Measurements from ENCODE around the gene IRF9. TPM values are rescaled to one million over a fixed set of nuclear protein-coding genes. Genes with fewer than 3 reads are reported as not detected.

Gene IRF9, protein sequence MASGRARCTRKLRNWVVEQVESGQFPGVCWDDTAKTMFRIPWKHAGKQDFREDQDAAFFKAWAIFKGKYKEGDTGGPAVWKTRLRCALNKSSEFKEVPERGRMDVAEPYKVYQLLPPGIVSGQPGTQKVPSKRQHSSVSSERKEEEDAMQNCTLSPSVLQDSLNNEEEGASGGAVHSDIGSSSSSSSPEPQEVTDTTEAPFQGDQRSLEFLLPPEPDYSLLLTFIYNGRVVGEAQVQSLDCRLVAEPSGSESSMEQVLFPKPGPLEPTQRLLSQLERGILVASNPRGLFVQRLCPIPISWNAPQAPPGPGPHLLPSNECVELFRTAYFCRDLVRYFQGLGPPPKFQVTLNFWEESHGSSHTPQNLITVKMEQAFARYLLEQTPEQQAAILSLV
- polyA plus RNA-seq (2013, experiment 1 of 2; ENCODE audit: insufficient read length) = 59.4 TPM
- polyA plus RNA-seq (2013, experiment 2 of 2; ENCODE audit: insufficient read length) = 57.9 TPM

DNA sequence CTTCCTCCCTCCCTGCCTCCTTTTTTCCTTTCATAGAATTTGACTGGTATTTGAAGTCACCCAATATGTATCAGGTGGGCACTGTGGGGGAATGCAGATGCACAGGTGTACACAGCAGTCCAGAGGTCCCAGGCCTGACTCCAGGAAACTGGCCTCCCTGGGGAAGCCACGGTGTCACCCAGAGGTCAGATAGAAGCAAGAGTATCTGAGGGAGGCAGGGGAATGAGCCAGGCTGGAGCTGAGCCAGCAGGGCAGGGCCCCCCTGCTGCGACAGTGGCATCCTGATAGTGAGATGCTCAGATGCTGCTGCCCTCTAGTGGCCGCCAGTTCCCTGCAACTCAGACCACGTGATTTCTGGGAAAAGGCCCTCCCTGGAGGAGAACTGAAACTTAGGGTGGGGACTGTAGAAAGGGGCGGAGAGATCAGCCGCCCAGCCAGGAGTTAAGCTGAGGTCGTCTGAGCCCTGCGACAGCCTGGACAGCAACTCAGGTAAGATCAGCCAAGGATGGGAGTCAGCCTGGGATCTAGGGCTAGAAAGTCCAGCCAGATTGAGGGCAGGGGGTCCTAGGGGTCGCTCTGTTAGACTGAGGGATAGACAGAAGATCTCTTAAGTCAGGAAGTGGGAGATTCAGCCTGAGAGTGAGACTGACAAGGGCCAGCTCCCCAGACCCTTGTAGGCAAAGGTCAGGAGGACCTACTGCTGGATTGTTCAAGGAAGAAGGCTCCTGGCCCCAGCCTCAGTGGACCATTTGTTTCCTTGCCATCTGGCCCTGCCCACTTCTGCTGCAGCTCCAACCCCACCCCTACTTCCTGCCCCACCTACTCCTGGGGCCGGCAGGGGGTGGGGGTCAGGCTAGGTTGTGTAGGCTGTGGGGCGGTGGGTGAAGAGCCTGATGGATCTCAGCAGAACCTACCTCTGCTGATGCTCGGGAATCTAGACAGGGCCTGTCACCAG is at the start of gene IRF9:
Gene IRF9 (plus strand): TSS at position 416 of the 955 bp plus-strand sequence. CDS start 880 bp downstream, outside the sequence.
- peak; percentile 94 for DNase-seq

DNA sequence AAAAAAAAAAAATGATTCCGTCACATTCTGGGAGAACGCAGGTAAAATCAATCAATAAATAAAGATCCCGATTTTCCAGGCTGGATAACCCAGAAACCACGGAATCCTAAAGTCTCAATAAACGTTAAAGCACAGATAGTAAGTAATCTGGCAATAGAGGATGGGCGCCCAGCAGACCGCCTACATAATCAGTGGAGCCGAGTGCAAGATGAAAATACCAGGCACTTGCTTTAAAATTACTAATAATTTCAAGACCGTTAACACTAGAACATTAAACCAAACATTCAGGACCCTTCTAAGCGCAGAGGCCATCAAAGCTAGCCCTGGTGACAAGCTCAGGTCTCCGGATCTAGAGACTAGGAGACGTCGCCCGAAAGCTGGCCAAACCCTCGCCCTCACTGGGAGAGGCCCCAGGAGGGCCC is 47.7 kb upstream of the IRF9 start:
- DNase-seq = no peak

DNA sequence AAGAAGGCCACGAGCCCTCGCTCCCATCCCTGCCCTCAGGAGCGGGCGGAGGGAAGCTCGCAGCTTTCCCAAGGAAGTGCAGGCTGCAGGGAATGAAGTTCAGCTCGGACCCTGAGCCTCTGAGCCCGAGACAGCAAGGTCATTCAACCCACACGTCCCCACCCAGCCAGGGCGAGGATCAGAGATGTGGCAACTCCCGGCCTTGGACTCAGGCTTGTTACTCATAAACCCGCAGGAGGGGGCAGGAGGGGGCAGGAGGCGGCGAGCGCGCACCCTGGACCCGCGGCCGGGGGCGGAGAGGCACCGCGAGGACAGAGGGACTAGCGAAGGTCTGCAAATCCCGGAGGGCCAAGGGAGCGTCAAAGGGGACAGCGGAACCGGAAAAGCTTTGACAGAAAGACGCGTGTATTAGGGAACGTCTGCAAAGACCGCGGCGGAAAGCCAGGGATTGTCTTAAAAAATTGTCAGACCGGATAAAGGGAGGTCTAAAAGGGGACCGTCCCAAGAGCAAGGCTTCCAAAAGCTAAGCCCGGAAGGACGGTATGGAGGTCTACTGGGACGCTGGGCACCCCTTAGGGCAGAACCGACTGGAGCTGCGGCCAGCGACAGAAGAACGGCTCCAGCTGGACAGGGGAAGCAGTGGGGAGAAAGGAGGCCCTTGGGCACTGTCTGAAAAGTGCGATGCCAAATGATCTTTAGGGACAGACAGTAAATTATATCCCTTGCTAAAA is 47.1 kb upstream of the IRF9 start:
- peak; percentile 89 for DNase-seq

DNA sequence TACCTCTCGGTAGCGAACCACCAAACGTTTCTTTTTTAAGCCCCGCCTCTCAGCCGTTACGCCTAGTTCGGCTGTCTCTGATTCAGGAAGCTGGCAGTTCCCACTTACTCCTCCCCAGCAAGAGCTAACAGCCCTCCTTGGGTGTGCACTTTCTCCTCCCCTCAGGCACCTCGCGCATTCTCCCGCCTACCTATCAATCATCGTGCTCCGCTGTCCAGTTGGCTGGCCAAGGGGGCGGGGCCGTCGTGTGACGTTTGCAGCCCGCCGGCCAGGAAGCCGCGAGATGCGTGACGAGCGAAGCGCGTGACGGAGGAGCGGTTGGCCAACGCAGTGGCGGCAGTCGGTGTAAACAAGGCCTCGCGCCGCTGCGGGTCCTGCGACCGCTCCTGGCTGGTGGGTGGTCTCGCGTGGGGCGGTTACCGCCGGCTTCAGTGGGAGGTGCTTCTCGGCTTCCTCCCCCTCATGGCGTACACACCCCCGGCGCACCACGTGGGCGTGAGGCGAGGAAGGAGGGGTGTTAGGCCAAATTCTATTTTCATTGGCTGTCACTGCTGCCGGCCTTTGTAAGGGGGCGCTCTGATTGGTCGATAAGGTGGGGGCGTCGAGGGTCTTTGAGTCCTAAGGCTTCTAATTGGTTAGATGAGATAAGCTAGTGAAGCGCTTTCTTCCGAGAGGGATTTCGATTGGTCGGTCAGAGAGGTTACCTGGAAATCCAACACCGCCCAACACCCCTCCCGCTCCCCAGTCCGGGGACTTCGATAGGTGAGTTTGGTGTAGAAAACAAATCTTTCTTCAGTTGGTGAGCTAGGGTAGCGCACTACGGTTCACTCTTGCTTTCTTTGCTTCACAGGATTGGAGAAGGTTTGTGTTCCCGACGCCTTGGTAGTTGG is 46.3 kb upstream of the IRF9 start, which contains the start of the genes DCAF11 and NRL:
Gene DCAF11 (plus strand): TSS at position 246 of the 890 bp plus-strand sequence. CDS start 818 bp downstream, outside the sequence.
Gene NRL (minus strand): TSS at position 418 of the 890 bp plus-strand sequence. CDS start 32,101 bp downstream, outside the sequence.
- peak; percentile 100 for DNase-seq

DNA sequence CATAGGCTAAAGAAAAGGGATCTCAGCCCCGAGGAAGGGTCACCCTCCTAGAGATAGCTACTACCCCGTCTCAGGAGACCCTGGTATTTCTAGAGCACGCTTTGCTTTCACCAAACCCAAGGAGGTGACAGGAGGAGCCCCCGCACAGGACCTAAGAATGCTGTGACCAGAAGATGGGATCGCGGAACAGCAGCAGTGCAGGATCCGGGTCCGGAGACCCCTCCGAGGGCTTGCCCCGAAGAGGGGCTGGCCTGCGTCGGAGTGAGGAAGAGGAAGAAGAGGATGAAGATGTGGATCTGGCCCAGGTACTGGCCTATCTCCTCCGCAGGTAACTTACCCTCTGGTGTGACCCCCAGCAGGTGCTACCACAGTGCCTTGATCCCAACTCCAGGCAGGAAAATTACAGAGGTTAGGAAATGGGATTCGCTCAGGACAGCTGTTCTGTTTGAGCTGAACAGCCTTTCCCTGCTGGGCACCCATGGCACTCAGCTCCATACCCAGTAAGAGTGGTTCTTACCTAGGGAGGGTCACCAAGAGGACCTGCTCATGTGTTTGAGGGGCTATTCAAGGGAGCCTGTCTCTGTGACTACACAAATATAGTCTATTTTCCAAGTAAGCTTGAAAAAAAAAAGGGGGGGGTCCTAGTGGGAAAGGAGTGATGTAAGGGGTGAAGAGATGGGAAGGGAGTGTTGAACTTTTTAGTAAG is 45.5 kb upstream of the IRF9 start:
- no peak for DNase-seq

DNA sequence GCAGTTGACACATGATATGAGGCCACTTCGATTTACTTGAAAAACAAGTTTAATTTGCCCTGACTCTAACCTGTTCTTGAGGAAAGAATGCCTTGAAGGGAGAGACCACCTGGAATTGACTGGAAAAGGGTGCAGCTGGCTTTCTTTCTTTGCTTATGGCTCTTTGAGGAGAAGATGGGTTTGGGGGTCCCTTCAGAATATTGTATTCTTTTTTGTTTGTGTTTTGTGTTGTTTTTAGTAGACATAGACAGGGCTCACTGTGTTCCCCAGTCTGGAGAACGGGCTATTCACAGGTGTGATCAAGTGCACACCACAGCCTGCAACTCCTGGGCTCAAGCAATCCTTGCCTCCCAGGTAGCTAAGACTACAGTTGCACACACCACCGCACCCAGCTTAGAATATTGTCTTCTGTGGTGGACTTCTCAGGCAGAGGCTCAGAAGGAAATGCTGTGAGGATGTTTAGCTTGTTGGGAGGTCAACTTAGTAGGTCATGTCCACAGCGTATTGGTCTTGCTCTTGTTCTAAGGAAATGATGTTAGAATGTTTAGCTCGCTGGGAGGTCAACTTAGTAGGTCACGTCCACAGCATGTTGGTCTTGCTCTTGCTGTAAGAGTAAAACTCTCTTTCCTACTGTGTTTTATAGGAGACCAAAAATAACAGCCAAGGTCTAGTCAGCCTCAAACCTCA is 44.8 kb upstream of the IRF9 start:
- DNase-seq = no peak

DNA sequence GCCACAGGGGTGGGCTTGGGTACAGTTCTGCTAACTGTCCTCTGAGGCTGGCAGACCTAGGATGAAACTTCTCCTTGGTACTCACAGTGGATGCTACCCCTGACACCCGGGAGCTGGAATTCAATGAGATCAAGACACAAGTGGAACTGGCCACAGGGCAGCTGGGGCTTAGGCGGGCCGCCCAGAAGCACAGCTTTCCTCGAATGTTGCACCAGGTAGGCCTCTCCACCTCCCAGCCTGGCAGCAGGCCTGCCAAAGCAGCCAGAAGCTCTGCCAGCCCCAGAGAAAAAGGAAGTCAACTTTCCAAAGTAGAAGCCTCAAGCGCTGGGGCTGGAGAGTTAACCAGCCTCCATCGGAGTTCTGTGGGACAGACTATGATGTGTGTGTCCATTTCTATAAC is 43.9 kb upstream of the IRF9 start:
- DNase-seq = no peak

DNA sequence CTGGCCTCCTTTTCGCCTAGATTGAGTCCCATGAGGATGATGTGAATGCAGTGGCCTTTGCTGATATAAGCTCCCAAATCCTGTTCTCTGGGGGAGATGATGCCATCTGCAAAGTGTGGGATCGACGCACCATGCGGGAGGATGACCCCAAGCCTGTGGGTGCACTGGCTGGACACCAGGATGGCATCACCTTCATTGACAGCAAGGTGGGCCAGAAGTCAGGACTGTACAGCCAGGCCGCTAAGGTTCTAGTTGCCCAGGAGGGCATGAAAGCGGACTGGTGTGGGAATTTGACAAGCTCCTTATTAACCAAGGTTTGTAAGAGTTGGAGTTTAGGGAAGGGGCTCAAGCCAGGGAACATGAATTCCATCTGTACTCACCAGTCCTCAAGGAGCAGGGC is 41.4 kb upstream of the IRF9 start:
- no peak for DNase-seq

DNA sequence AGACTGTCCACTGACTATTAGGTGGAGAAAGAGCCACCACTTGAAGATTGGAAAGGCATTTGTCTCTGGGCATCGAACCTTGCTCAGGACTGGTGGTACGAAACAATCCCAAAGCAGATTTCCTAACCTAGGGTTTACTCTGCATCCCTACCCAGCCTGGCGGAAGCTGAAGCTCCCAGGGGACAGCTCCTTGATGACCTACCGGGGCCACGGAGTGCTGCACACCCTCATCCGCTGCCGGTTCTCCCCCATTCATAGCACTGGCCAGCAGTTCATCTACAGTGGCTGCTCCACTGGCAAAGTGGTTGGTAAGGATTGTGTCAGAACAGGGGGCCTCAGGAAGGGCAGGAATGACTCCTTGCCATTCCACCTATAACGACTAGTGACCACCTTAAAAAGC is 39.9 kb upstream of the IRF9 start:
- no peak for DNase-seq

DNA sequence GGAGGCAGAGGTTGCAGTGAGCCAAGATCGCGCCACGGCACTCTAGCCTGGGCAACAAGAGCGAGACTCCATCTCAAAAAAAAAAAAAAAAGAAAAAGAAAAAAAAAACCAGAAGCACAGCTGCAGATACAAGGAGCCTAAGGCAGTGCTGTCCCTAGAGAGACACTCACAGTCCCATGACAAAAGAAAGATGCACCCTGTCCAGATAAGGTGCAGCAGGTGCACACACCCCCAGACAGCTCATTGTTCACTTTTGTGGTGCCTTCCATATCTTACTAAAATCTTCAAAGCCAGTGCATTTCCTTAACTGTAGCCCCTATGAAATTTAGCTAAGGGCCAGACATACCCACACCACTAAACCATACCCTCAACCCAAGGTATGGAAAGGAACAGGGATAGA is 38.6 kb upstream of the IRF9 start:
- DNase-seq = no peak

DNA sequence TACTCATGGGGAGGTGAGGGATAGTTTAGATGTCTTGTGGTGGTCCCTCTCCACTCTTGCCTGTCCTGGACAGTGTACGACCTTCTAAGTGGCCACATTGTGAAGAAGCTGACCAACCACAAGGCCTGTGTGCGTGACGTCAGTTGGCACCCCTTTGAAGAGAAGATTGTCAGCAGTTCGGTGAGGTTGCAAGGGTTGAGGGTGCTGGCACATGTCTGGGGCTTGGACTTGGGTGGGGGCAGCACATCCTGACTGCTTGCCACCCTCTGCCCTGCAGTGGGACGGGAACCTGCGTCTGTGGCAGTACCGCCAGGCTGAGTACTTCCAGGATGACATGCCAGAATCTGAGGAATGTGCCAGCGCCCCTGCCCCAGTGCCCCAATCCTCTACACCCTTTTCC is 38.2 kb upstream of the IRF9 start:
- DNase-seq = no peak

DNA sequence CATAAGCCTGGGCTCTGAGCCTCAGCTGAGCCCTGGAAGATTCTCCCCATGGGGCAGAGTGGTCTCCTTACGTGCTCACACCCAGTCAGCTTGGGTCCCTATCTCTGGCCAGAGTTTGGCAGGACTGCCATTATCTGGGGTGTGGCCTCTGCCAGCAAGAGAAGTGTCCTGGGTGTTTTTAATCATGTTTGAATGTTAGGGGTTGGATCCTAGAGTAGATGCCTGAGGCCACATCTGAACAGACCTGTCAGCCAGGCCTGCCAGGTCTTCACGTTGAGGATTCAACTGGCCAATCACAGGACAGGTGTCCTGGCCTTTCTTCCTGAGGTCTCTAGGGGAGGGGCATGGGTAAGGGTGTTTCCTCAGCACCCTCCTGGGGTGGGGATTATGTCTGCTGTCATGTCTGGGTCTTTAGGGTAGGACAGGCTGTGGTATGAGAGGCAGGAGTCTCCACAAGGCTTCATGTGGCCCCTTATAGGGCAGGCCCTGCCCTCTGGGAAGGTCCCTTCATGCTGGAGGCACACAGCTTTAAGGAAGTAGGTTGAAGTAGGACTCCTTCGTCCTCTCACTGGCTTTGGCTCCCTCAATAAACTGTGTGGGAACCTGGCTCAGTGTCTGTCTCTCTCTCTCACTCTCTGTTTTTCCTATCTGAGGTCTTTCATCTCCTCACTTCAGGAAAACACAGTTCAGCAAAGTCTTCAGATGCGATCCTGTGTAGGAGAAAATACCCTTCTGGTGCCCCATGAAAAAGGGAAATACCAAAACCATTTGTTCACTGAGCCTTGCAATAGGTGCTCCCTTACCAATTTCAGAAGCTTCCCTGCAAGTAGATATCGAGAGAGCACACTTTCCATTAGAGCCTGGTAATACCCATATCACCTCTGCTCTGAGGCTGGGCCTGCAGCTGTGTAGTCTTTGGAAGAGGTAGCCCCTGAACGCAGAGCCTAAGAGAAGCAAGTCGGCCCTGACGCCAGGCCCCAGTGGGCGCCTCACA is 37.3 kb upstream of the IRF9 start:
- DNase-seq = no peak

DNA sequence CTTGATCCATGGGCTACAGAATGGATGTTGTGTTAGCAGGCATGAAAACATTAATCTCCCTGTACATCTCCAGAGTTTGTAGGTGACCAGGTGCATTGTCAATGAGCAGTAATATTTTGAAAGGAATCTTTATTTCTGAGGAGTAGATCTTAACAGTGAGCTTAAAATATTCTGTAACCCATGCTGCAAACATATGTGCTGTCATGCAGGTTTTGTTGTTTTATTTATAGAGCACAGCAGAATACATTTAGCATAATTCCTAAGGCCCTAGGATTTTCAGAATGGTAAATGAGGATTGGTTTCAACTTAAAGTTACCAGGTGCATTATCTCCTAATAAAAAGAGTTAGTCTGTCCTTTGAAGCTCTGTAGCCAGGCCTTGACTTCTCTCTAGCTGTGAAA is 34.1 kb upstream of the IRF9 start:
- DNase-seq = no peak

DNA sequence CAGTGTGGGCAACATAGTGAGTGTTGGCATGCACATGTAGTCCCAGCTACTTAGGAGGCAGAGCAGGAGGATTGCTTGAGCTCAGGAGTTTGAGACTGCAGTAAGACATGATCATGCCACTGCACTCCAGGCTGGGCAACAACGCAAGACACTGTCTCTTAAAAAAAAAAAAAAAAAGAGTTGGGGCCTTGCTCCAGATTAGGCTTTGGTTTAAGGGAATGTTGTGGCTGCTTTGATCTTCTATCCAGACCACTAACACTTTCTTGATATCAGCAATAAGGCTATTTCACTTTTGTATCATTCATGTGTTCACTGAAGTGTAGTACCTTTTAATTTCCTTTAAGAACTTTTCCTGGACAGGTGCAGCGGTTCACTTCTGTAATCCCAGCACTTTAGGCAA is 33.4 kb upstream of the IRF9 start:
- no peak for DNase-seq

DNA sequence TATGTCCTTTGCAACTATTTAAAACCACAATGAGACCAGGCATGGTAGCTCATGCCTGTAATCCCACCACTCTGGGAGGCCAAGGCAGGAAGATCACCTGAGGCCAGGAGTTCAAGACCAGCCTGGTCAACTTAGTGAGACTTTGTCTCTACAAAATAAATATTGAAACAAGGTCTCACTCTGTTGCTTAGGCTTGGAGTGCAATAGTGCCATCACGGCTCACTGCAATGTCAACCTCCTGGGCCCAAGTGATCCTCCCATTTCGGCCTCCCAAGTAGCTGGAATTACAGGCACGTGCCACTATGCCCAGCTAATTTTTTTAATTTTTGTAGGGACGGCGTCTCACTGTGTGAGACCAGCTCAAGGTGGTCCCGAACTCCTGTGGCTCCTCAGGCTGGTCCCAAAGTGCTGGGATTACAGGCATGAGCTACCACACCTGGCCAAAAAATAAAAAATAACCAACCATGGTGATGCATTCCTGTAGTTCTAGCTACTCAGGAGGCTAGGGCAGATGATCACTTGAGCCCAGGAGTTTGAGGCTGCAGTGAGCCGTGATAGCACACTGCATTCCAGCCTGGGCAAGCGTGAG is 31.6 kb upstream of the IRF9 start:
- DNase-seq = no peak

DNA sequence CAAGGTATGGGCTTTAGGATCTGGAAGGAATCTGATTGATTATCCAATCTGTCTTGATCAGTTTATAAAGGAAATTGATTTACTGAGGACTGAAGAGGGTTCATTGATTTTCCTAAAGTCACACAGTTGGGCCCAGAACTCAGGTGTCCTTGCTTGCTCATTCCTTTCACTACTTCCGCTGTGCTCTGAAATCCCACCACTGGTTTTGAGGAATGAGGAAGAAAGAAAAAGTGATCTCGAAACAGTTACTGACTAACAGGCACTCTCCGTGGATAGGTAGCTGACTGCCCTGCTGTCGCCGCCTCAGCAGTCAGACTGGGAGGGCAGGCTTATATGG is 30.7 kb upstream of the IRF9 start, which contains the start of gene FITM1:
Gene FITM1 (plus strand): TSS at position 280 of the 337 bp plus-strand sequence. CDS start 905 bp downstream, outside the sequence.
- no peak for DNase-seq

DNA sequence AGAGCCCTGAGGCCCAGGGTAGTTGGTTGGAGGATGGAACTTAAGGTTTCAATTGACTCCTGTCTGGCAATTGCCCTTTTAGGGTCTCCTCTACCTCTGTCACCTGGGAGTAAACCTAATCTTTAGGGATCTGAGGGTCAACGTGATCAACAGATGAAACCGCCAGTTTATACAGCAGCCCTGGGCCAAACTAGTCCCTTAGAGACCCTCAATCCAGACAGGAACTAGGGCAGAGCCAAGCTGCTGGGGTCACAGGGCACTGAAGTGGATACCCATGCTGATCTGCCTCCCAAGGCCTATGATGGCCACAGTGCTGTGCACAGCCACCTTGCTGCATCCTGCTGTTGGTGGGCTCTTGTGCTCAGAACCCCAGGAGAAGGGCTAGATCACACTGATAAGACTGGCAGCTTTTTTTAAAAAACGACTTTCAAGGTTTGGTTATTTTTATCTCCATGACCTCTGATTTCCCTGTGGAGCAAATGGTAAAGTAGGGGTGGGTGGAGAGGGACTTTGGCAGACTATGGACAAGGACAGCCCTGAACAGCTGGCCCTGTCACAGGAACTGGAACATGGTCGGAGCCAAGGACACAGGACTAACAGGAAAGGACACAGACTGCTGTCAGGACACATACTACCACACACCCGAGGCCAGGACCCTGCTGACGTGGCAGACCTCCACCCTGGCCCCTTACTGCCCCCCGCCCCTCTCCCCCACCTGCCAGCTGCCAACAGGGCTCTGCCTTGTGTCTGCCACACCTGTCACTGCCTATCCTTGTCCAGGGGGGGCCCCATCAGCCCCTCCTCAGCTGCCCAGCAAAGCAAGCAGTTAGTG is 30.1 kb upstream of the IRF9 start:
- no peak for DNase-seq

Measured in fibroblast of skin of abdomen (primary cell).